ENCODE results near the gene OPCML. TPM values are rescaled to one million over a fixed set of nuclear protein-coding genes. Genes with fewer than 3 reads are reported as not detected.

OPCML gene
- total and polyA plus RNA-seq, 2 donors (not counting 1 experiment from before 2014, with no cell fraction given): not detected

DNA sequence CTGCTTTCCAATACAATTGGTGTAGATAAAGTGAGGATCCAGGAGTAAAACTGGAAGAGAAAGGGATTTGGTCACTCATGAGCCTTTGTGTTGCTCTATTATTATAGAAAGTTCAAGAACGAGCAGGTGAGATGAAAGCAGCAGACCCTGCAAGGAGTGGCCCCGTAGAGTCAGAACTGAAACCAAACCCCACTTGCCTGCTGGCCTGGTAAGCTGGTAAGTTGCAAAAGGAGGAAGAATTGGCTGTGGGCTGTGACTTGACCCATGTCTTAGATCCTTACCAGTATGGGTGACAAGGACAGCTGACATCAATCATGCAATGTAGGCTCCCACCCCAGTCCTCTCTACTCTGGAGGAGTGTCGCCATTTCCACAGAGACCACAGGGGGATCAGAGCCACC lies 201.3 kb downstream of the OPCML start:
- H3K4me1 Mint-ChIP-seq: no peaks in the 10 kb centered on the region
- H3K4me1 ChIP-seq (ENCODE audit: control insufficient read depth in 2 of 2, insufficient read depth in 2 of 2, low read length in 2 of 2): no peaks in the 10 kb centered on the region
- WGBS (ENCODE audit: insufficient coverage): 97% methylated on average over 3 of the region's 3 CpGs

DNA sequence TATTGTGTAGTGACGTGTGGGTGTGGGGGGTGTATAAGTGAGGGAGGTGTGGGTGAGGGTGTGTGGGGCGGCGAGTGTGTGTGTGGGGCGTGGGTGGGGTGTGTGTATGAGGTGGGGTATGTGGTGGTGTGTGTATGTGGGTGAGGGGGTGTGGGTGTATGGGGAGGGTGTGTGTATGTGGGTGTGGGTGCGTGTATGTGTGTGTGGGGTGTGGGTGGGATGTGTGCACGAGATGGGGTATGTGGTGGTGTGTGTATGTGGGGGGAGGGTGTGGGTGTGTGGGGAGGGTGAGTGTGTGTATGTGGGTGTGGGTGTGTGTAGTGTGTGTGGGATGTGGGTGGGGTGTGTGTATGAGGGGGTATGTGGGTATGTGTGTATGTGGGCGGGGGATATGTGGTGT lies 205.5 kb downstream of the OPCML start:
- H3K9me3 ChIP-seq (ENCODE audit: control extremely low read depth in 1 of 3, control insufficient read depth in 2 of 3, insufficient read depth in 1 of 3, low read length in 2 of 3): peaks cover 0 to 4% (median 0%) of the 10 kb centered on the region in 3 donors
- H3K4me3 Mint-ChIP-seq: no peak overlapping the region
- no peak overlapping the region for H3K4me3 ChIP-seq (ENCODE audit: control extremely low read depth in 1 of 5, extremely low read depth in 1 of 5, insufficient read depth in 1 of 5, low read depth in 2 of 5, low read length in 4 of 5)
- ATAC-seq (ENCODE audit: low read depth): no peak
- no peaks in the 10 kb centered on the region for H3K36me3 ChIP-seq (replicated peaks in 1 of 2; ENCODE audit: control extremely low read depth in 1 of 2, control insufficient read depth in 1 of 2, extremely low read depth in 1 of 2, insufficient read depth in 2 of 2, low read length in 1 of 2)
- no peaks in the 10 kb centered on the region for H3K27me3 Mint-ChIP-seq
- H3K79me2 ChIP-seq (ENCODE audit: control insufficient read depth, insufficient read depth, low read length): no peaks in the 10 kb centered on the region
- ChIA-PET POLR2A (no interaction called here), CTCF (no interaction called here)
- no peak overlapping the region for H3K9ac ChIP-seq (ENCODE audit: low read length)
- peaks cover 2% of the 10 kb centered on the region for H3K9me3 Mint-ChIP-seq (ENCODE audit: insufficient read depth)
- no peaks in the 10 kb centered on the region for H3K27me3 ChIP-seq (replicated peaks in 1 of 4; ENCODE audit: control extremely low read depth in 1 of 4, control insufficient read depth in 3 of 4, insufficient read depth in 4 of 4, low read length in 3 of 4)
- H3K27ac ChIP-seq (ENCODE audit: low read length in 2 of 2): no peak overlapping the region
- no peak for DNase-seq
- H3K4me2 ChIP-seq (replicated peaks; ENCODE audit: low read depth, low read length, poor library complexity, severe bottlenecking): no peak overlapping the region
- TF ChIP-seq EZH2 (IDR thresholded peaks at IDR 0.05; ENCODE audit: borderline replicate concordance, insufficient read depth, low read depth, low read length, poor library complexity, severe bottlenecking): no peak
- TF ChIP-seq, protein P1, sequence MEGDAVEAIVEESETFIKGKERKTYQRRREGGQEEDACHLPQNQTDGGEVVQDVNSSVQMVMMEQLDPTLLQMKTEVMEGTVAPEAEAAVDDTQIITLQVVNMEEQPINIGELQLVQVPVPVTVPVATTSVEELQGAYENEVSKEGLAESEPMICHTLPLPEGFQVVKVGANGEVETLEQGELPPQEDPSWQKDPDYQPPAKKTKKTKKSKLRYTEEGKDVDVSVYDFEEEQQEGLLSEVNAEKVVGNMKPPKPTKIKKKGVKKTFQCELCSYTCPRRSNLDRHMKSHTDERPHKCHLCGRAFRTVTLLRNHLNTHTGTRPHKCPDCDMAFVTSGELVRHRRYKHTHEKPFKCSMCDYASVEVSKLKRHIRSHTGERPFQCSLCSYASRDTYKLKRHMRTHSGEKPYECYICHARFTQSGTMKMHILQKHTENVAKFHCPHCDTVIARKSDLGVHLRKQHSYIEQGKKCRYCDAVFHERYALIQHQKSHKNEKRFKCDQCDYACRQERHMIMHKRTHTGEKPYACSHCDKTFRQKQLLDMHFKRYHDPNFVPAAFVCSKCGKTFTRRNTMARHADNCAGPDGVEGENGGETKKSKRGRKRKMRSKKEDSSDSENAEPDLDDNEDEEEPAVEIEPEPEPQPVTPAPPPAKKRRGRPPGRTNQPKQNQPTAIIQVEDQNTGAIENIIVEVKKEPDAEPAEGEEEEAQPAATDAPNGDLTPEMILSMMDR (IDR thresholded peaks at IDR 0.05): no peak
- 91% methylated on average over 7 of the region's 7 CpGs for WGBS (ENCODE audit: insufficient coverage)
- intact Hi-C loops (cut with micrococcal nuclease): no loop called here
- no peaks in the 10 kb centered on the region for H3K4me1 ChIP-seq (ENCODE audit: control insufficient read depth in 2 of 2, insufficient read depth in 2 of 2, low read length in 2 of 2)
- H2AFZ ChIP-seq (ENCODE audit: insufficient read depth, low read depth, low read length, poor library complexity, severe bottlenecking): no peak overlapping the region
- no peaks in the 10 kb centered on the region for H4K20me1 ChIP-seq (ENCODE audit: control insufficient read depth, insufficient read depth, low read length, poor library complexity, severe bottlenecking)
- H3K4me1 Mint-ChIP-seq: no peaks in the 10 kb centered on the region
- no peak overlapping the region for H3K27ac Mint-ChIP-seq

More for the DNA sequence above, 201.3 kb downstream of the OPCML start:
- intact Hi-C loops (cut with micrococcal nuclease): no loop called here
- Histone ChIP-seq H3K79me2 (ENCODE audit: control insufficient read depth, insufficient read depth, low read length) (no peaks in the 10 kb centered on the region), H3K27ac (ENCODE audit: low read length in 2 of 2) (no peak overlapping the region), H3K9ac (ENCODE audit: low read length) (no peak overlapping the region), H3K27me3 (replicated peaks in 1 of 4; ENCODE audit: control extremely low read depth in 1 of 4, control insufficient read depth in 3 of 4, insufficient read depth in 4 of 4, low read length in 3 of 4) (no peaks in the 10 kb centered on the region), H3K4me3 (ENCODE audit: control extremely low read depth in 1 of 5, extremely low read depth in 1 of 5, insufficient read depth in 1 of 5, low read depth in 2 of 5, low read length in 4 of 5) (no peak overlapping the region), H3K36me3 (replicated peaks in 1 of 2; ENCODE audit: control extremely low read depth in 1 of 2, control insufficient read depth in 1 of 2, extremely low read depth in 1 of 2, insufficient read depth in 2 of 2, low read length in 1 of 2) (no peaks in the 10 kb centered on the region), H2AFZ (ENCODE audit: insufficient read depth, low read depth, low read length, poor library complexity, severe bottlenecking) (no peak overlapping the region), H3K4me2 (replicated peaks; ENCODE audit: low read depth, low read length, poor library complexity, severe bottlenecking) (no peak overlapping the region), H4K20me1 (ENCODE audit: control insufficient read depth, insufficient read depth, low read length, poor library complexity, severe bottlenecking) (no peaks in the 10 kb centered on the region), H3K9me3 (ENCODE audit: control extremely low read depth in 1 of 3, control insufficient read depth in 2 of 3, insufficient read depth in 1 of 3, low read length in 2 of 3) (peaks cover 0 to 4% (median 0%) of the 10 kb centered on the region in 3 donors)
- Mint-ChIP-seq H3K27ac (no peak overlapping the region), H3K4me3 (no peak overlapping the region), H3K27me3 (no peaks in the 10 kb centered on the region), H3K9me3 (ENCODE audit: insufficient read depth) (no peaks in the 10 kb centered on the region)
- DNase-seq (no peak), ATAC-seq (ENCODE audit: low read depth) (no peak)
- TF ChIP-seq EZH2 (IDR thresholded peaks at IDR 0.05; ENCODE audit: borderline replicate concordance, insufficient read depth, low read depth, low read length, poor library complexity, severe bottlenecking): no peak
- TF ChIP-seq, protein P1 (IDR thresholded peaks at IDR 0.05): no peak
- POLR2A ChIA-PET: no interaction called here
- CTCF ChIA-PET: interaction anchor here (0.6 kb wide), 1 partner anchor 11 kb away, joined by 5 read pairs; no protein-coding TSS in a partner anchor
